GM23338 (cell line): ENCODE measurements around the gene SIRPB1. TPM values are rescaled to one million over a fixed set of nuclear protein-coding genes. Genes with fewer than 3 reads are reported as not detected.

Experiments used
- ATAC-seq: fragments of 200-7000 bp; cut with Tn5 transposase; 3 replicates; pipeline ENCODE4 v1.9.1; 2020
- DNase-seq: peaks from one replicate; pipeline ENCODE4 v3.0.0-alpha.2; 2015; ENCODE audit warnings: low spot score
- H2AFZ ChIP-seq: fragments of 200-600 bp; sonication (generic); 2 replicates; pipeline ENCODE4 v1.8.0; 2016; ENCODE audit warnings: antibody characterized with exemption, mild to moderate bottlenecking, moderate library complexity
- H3F3A ChIP-seq: fragments of 200-600 bp; sonication (generic); replicated peaks from 2 replicates; pipeline ENCODE4 v1.8.0; 2017; ENCODE audit warnings: antibody characterized with exemption, mixed run types, low read depth
- H3K27ac ChIP-seq: fragments of 200-600 bp; sonication (generic); 2 replicates; pipeline ENCODE4 v1.6.1; 2016; ENCODE audit warnings: low read depth
- H3K27me3 ChIP-seq: fragments of 200-600 bp; sonication (generic); 2 replicates; pipeline ENCODE4 v1.8.0; 2016; ENCODE audit warnings: mild to moderate bottlenecking, mixed run types, moderate library complexity; ENCODE audit not compliant: insufficient read depth
- H3K36me3 ChIP-seq: fragments of 200-600 bp; sonication (generic); 2 replicates; pipeline ENCODE4 v1.8.0; 2016; ENCODE audit warnings: mild to moderate bottlenecking; ENCODE audit not compliant: insufficient read depth
- H3K4me1 ChIP-seq: fragments of 200-600 bp; sonication (generic); 2 replicates; pipeline ENCODE4 v1.8.0; 2016; ENCODE audit warnings: mild to moderate bottlenecking, moderate library complexity; ENCODE audit not compliant: insufficient read depth
- H3K4me2 ChIP-seq: fragments of 200-600 bp; sonication (generic); 2 replicates; pipeline ENCODE4 v1.7.1; 2017; ENCODE audit warnings: mixed run types
- H3K4me3 ChIP-seq: fragments of 200-600 bp; sonication (generic); 2 replicates; pipeline ENCODE4 v1.6.1; 2016; ENCODE audit warnings: mixed run types
- H3K79me2 ChIP-seq: fragments of 200-600 bp; sonication (generic); replicated peaks from 2 replicates; pipeline ENCODE4 v1.8.0; 2017; ENCODE audit warnings: mild to moderate bottlenecking; ENCODE audit not compliant: insufficient read depth
- H3K9me2 ChIP-seq: fragments of 200-600 bp; sonication (generic); 2 replicates; pipeline ENCODE4 v1.8.0; 2017; ENCODE audit not compliant: insufficient read depth
- H4K20me1 ChIP-seq: fragments of 200-600 bp; sonication (generic); replicated peaks from 2 replicates; pipeline ENCODE4 v1.8.0; 2017; ENCODE audit warnings: mild to moderate bottlenecking; ENCODE audit not compliant: insufficient read depth
- H3K27ac Mint-ChIP-seq: 2 replicates; pipeline ENCODE4 v1.8.0; 2020; ENCODE audit warnings: inconsistent platforms, mild to moderate bottlenecking, moderate library complexity, mixed read lengths
- H3K27me3 Mint-ChIP-seq: 3 replicates; pipeline ENCODE4 v1.8.0; 2022; ENCODE audit warnings: low read depth, mild to moderate bottlenecking, moderate library complexity, mixed read lengths, inconsistent platforms; ENCODE audit not compliant: insufficient read depth, poor library complexity
- H3K36me3 Mint-ChIP-seq: 3 replicates; pipeline ENCODE4 v1.8.0; 2021; ENCODE audit warnings: low read depth, mild to moderate bottlenecking, inconsistent platforms, moderate library complexity, mixed read lengths
- H3K4me1 Mint-ChIP-seq: 3 replicates; pipeline ENCODE4 v1.8.0; 2020; ENCODE audit warnings: mild to moderate bottlenecking, inconsistent platforms, mixed read lengths
- H3K4me3 Mint-ChIP-seq: 3 replicates; pipeline ENCODE4 v1.8.0; 2021; ENCODE audit warnings: moderate library complexity, mild to moderate bottlenecking, inconsistent platforms, mixed read lengths
- H3K9me3 Mint-ChIP-seq: 3 replicates; pipeline ENCODE4 v1.8.0; 2020; ENCODE audit warnings: moderate library complexity, mild to moderate bottlenecking, inconsistent platforms, mixed read lengths
- CTCF ChIP-seq, 2 experiments: fragments of 200-600 bp in 1 of 2; sonication (generic) in 1 of 2; conservative IDR thresholded peaks; 2 replicates each; pipeline versions ENCODE4 v1.5.1 to v1.6.1; 2016 to 2017; ENCODE audit warnings: antibody characterized with exemption in 2 of 2, low read depth in 2 of 2, mild to moderate bottlenecking in 2 of 2, moderate library complexity in 1 of 2
- EZH2 ChIP-seq: fragments of 200-600 bp; sonication (generic); IDR thresholded peaks from one replicate; pipeline ENCODE4 v1.8.0; 2017; ENCODE audit warnings: antibody characterized with exemption, mild to moderate bottlenecking, low read depth; ENCODE audit not compliant: unreplicated experiment
- EZH2phosphoT487 ChIP-seq: fragments of 200-600 bp; sonication (generic); IDR thresholded peaks from one replicate; pipeline ENCODE4 v1.8.1; 2018; ENCODE audit warnings: antibody characterized with exemption; ENCODE audit not compliant: unreplicated experiment
- JUNB ChIP-seq: IDR thresholded peaks from one replicate; pipeline ENCODE4 v1.6.1; 2016; ENCODE audit warnings: antibody characterized with exemption; ENCODE audit not compliant: unreplicated experiment
- NANOG ChIP-seq: IDR thresholded peaks from 2 replicates; pipeline ENCODE4 v1.6.1; 2016; ENCODE audit warnings: antibody characterized with exemption, borderline replicate concordance
- POLR2AphosphoS5 ChIP-seq: IDR thresholded peaks from 2 replicates; pipeline ENCODE4 v1.6.1; 2016; ENCODE audit warnings: antibody characterized with exemption, low read depth
- STAT1 ChIP-seq: IDR thresholded peaks from one replicate; pipeline ENCODE4 v1.6.1; 2016; ENCODE audit warnings: antibody characterized with exemption; ENCODE audit not compliant: unreplicated experiment
- ZNF114 ChIP-seq: fragments of 250-450 bp; sonication (Bioruptor Pico); IDR thresholded peaks from 2 replicates; pipeline ENCODE4 v1.5.0; 2020; ENCODE audit warnings: mild to moderate bottlenecking, moderate library complexity
- polyA plus RNA-seq: library from polyadenylated mRNA; unstranded; fragments of >200 nt; fragmentation: Nextera tagmentation; extraction: Ambion mirVana; gene quantifications from 2 replicates; pipeline ENCODE4 v1.2.1, GENCODE V29; 2016
- total RNA-seq: library from RNA; depleted of rRNA; stranded (reverse); fragments of >200 nt; shearing (Covaris generic); gene quantifications from 2 replicates; pipeline ENCODE4 v1.2.3, GENCODE V29; 2014
- TF ChIP-seq, protein P1 (sequence below): IDR thresholded peaks from one replicate; pipeline ENCODE4 v1.6.1; 2018; ENCODE audit warnings: antibody characterized with exemption; ENCODE audit not compliant: unreplicated experiment
- TF ChIP-seq, protein P2 (sequence below): IDR thresholded peaks from 2 replicates; pipeline ENCODE4 v1.6.1; 2016; ENCODE audit warnings: antibody characterized with exemption

SIRPB1 gene
- total and polyA plus RNA-seq, 2 experiments from 2014 or later: not detected

DNA sequence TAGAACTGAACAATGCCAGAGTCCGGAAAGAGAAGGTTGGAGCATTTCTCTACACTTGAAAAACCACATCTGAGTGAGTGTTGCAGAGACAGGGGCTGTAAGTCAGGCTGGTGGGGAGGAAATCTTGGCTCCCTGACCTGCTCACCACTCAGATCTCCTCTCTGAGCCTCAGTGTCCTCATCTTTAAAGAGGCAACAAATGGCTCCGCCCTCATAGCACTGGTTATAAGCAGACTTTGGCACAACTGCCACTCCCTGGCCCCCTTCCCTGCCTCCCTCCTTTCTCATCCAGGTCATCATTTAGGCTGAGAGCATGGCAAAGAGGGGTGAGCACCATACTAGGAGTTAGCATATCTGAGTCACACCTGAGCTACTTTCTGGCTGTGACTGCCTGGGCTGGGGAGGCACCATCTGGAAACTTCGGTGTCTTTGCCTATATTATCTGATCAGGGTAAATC, 27.2 kb upstream of the SIRPB1 start (continued):
- TF ChIP-seq ZNF114 (CRISPR knock-in tag) (no peak), CTCF (conservative IDR thresholded peaks at IDR 0.05; ENCODE audit: low read depth in 2 of 2) (no peak)
- TF ChIP-seq, protein P1, sequence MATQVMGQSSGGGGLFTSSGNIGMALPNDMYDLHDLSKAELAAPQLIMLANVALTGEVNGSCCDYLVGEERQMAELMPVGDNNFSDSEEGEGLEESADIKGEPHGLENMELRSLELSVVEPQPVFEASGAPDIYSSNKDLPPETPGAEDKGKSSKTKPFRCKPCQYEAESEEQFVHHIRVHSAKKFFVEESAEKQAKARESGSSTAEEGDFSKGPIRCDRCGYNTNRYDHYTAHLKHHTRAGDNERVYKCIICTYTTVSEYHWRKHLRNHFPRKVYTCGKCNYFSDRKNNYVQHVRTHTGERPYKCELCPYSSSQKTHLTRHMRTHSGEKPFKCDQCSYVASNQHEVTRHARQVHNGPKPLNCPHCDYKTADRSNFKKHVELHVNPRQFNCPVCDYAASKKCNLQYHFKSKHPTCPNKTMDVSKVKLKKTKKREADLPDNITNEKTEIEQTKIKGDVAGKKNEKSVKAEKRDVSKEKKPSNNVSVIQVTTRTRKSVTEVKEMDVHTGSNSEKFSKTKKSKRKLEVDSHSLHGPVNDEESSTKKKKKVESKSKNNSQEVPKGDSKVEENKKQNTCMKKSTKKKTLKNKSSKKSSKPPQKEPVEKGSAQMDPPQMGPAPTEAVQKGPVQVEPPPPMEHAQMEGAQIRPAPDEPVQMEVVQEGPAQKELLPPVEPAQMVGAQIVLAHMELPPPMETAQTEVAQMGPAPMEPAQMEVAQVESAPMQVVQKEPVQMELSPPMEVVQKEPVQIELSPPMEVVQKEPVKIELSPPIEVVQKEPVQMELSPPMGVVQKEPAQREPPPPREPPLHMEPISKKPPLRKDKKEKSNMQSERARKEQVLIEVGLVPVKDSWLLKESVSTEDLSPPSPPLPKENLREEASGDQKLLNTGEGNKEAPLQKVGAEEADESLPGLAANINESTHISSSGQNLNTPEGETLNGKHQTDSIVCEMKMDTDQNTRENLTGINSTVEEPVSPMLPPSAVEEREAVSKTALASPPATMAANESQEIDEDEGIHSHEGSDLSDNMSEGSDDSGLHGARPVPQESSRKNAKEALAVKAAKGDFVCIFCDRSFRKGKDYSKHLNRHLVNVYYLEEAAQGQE: no peak

DNA sequence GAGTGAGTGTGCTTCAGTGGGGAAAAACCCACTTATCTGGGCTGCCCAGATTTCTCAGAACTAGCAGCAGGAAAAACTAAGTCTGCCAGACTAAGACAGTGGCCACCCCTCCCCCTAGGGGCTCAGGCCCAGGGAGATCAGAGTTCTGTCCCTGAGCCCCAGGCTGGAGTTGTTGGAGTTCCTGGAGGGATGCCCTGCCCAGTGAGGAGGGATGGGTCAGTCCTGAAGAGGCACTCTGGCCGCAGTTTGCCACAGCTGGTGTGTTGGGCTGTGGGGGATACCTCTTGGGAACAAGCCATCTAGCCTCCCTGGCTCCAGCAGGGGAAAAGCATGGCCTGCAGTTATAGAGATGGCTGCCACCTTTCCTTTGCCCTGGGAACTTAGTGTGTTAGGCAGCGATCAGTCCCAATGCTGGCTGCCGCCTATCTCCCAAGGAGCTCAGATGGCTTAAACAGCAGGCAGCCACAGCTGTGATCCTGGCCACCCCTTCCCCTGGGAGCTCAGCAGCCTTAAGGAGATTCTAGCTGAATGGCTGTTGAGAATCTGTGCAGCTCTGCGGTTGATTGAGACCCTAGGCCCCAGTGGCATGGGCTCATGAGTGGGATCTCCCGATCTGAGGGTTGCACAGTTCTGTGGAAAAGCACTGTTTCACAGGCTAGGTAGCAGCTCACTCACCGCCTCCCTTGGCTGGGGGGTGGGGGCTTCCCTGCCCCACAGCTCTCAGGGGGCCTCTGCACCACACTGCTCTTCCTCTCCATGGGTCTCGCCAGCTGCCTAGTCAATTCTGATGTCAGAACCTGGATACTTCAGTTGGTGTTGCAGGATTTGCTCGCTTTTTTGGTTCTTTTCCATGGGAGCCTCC, 24.5 kb upstream of the SIRPB1 start:
- no peak overlapping the region for H3K4me3 Mint-ChIP-seq
- no peak for ATAC-seq
- H3F3A ChIP-seq: no peaks in the 10 kb centered on the region
- H2AFZ ChIP-seq: no peak overlapping the region
- H3K4me1 ChIP-seq: no peaks in the 10 kb centered on the region
- H3K4me3 ChIP-seq: no peak overlapping the region
- no peak overlapping the region for H3K27ac ChIP-seq
- H3K4me2 ChIP-seq: no peak overlapping the region
- DNase-seq: no peak
- no peaks in the 10 kb centered on the region for H3K9me2 ChIP-seq
- H3K27ac Mint-ChIP-seq: no peak overlapping the region
- no peaks in the 10 kb centered on the region for H3K4me1 Mint-ChIP-seq
- H3K27me3 ChIP-seq: no peaks in the 10 kb centered on the region
- H3K79me2 ChIP-seq: no peaks in the 10 kb centered on the region
- H3K9me3 Mint-ChIP-seq: no peaks in the 10 kb centered on the region
- H4K20me1 ChIP-seq: no peaks in the 10 kb centered on the region
- H3K27me3 Mint-ChIP-seq: no peaks in the 10 kb centered on the region
- no peaks in the 10 kb centered on the region for H3K36me3 ChIP-seq
- no peaks in the 10 kb centered on the region for H3K36me3 Mint-ChIP-seq
- TF ChIP-seq, protein P2, sequence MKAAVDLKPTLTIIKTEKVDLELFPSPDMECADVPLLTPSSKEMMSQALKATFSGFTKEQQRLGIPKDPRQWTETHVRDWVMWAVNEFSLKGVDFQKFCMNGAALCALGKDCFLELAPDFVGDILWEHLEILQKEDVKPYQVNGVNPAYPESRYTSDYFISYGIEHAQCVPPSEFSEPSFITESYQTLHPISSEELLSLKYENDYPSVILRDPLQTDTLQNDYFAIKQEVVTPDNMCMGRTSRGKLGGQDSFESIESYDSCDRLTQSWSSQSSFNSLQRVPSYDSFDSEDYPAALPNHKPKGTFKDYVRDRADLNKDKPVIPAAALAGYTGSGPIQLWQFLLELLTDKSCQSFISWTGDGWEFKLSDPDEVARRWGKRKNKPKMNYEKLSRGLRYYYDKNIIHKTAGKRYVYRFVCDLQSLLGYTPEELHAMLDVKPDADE: no peak
- TF ChIP-seq CTCF (conservative IDR thresholded peaks at IDR 0.05; ENCODE audit: low read depth in 2 of 2) (no peak), EZH2 (no peak), JUNB (no peak), NANOG (no peak), POLR2AphosphoS5 (no peak), STAT1 (no peak), EZH2phosphoT487 (no peak)
- TF ChIP-seq, protein P1: no peak
